Measurements from ENCODE around the gene RBKS.

Gene RBKS

DNA sequence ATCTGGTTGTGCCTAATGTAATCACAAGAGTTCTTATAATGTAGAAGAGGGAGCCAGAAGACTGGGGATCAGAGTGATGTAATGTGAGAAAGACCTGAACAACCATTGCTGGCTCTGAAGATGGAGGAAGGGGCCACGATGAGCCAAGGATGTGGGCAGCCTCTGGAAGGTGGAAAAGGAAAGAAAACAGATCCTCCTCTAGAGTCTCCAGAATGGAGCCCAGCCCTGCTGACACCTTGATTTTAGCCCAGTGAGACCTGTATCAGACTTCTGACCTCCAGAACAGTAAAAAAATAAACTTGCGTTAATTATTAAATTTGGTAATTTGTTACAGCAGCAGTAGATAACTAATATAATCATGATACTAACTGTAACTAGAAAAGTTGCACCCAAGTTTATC lies 3.1 kb downstream of the RBKS start:
- no CpG with 5 or more reads among the region's 2 CpGs for WGBS (ENCODE audit: extremely low coverage, insufficient coverage, insufficient read length)
- no peak overlapping the region for H2AFZ ChIP-seq (ENCODE audit: insufficient read depth, low read length, poor library complexity)

DNA sequence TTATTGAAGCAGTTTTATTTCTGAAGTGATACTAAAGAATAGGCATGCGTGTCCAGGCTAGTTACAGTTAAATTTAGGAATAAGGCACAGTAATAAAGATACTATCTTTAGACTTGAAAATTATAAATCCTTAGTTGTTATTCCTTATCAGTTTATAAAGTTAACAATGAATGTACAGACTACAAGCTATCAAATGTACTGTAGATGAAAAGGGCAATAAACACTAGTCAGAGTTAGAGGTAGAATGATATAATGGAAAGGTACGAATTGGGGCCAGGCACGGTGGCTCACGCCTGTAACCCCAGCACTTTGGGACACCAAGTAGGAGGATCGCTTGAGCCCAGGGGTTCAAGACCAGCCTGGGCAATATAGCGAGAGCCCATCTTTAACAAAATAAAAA lies 3.9 kb downstream of the RBKS start:
- Histone ChIP-seq H3K9me3 (ENCODE audit: insufficient read depth, low read depth, low read length) (no peaks in the 10 kb centered on the region), H2AK5ac (ENCODE audit: low read length) (no peak overlapping the region), H4K91ac (ENCODE audit: low read depth, low read length) (no peak overlapping the region), H3K14ac (ENCODE audit: low read length) (no peak overlapping the region), H3K27me3 (ENCODE audit: insufficient read depth, low read length) (no peaks in the 10 kb centered on the region), H3K4me2 (ENCODE audit: low read length) (no peak overlapping the region), H3K4me3 (ENCODE audit: low read depth, low read length) (no peak overlapping the region), H2BK120ac (ENCODE audit: insufficient read depth, low read length, poor library complexity) (no peak overlapping the region), H4K8ac (ENCODE audit: low read depth, low read length) (no peak overlapping the region), H2BK12ac (ENCODE audit: low read length) (no peak overlapping the region), H2AFZ (ENCODE audit: insufficient read depth, low read length, poor library complexity) (no peak overlapping the region), H3K79me2 (ENCODE audit: control insufficient read depth, insufficient read depth, low read length, poor library complexity) (peaks cover 7% of the 10 kb centered on the region), H3K23ac (ENCODE audit: low read length) (no peak overlapping the region), H3K9ac (ENCODE audit: low read length) (no peak overlapping the region), H2BK5ac (ENCODE audit: low read depth, low read length, poor library complexity) (no peak overlapping the region), H3K4ac (ENCODE audit: low read depth, low read length) (no peak overlapping the region), H3K36me3 (ENCODE audit: control insufficient read depth in 1 of 2, insufficient read depth in 2 of 2, low read length in 2 of 2) (no peaks in the 10 kb centered on the region), H3K27ac (ENCODE audit: low read depth, low read length) (no peak overlapping the region), H3K4me1 (ENCODE audit: control insufficient read depth in 1 of 2, insufficient read depth in 2 of 2, low read length in 2 of 2) (peaks cover 0 to 4% of the 10 kb centered on the region in 2 experiments), H4K12ac (ENCODE audit: low read depth, low read length) (no peak overlapping the region), H3K79me1 (ENCODE audit: low read length) (peaks cover 12% of the 10 kb centered on the region), H3K18ac (ENCODE audit: low read length) (no peak overlapping the region)
- WGBS (ENCODE audit: extremely low coverage, insufficient coverage, insufficient read length), result no CpG with 5 or more reads among the region's 6 CpGs
- no peak for DNase-seq

More for the DNA sequence above, 3.1 kb downstream of the RBKS start:
- no peak overlapping the region for H2AK5ac ChIP-seq (ENCODE audit: low read length)
- no peak overlapping the region for H3K4me3 ChIP-seq (ENCODE audit: low read depth, low read length)
- H4K8ac ChIP-seq (ENCODE audit: low read depth, low read length), result no peak overlapping the region
- H3K79me2 ChIP-seq (ENCODE audit: control insufficient read depth, insufficient read depth, low read length, poor library complexity), result peaks cover 7% of the 10 kb centered on the region
- H3K27ac ChIP-seq (ENCODE audit: low read depth, low read length), result no peak overlapping the region
- no peak overlapping the region for H2BK120ac ChIP-seq (ENCODE audit: insufficient read depth, low read length, poor library complexity)
- no peaks in the 10 kb centered on the region for H3K36me3 ChIP-seq (ENCODE audit: control insufficient read depth in 1 of 2, insufficient read depth in 2 of 2, low read length in 2 of 2)
- peaks cover 12% of the 10 kb centered on the region for H3K79me1 ChIP-seq (ENCODE audit: low read length)
- DNase-seq, result no peak
- peaks cover 0 to 6% of the 10 kb centered on the region in 2 experiments for H3K4me1 ChIP-seq (ENCODE audit: control insufficient read depth in 1 of 2, insufficient read depth in 2 of 2, low read length in 2 of 2)
- H3K14ac ChIP-seq (ENCODE audit: low read length), result no peak overlapping the region
- H2BK12ac ChIP-seq (ENCODE audit: low read length), result no peak overlapping the region
- no peak overlapping the region for H3K9ac ChIP-seq (ENCODE audit: low read length)
- H3K27me3 ChIP-seq (ENCODE audit: insufficient read depth, low read length), result no peaks in the 10 kb centered on the region
- no peak overlapping the region for H3K18ac ChIP-seq (ENCODE audit: low read length)
- H3K4ac ChIP-seq (ENCODE audit: low read depth, low read length), result no peak overlapping the region
- no peak overlapping the region for H4K91ac ChIP-seq (ENCODE audit: low read depth, low read length)
- H2BK5ac ChIP-seq (ENCODE audit: low read depth, low read length, poor library complexity), result no peak overlapping the region
- no peaks in the 10 kb centered on the region for H3K9me3 ChIP-seq (ENCODE audit: insufficient read depth, low read depth, low read length)
- no peak overlapping the region for H3K23ac ChIP-seq (ENCODE audit: low read length)
- H4K12ac ChIP-seq (ENCODE audit: low read depth, low read length), result no peak overlapping the region
- H3K4me2 ChIP-seq (ENCODE audit: low read length), result no peak overlapping the region

DNA sequence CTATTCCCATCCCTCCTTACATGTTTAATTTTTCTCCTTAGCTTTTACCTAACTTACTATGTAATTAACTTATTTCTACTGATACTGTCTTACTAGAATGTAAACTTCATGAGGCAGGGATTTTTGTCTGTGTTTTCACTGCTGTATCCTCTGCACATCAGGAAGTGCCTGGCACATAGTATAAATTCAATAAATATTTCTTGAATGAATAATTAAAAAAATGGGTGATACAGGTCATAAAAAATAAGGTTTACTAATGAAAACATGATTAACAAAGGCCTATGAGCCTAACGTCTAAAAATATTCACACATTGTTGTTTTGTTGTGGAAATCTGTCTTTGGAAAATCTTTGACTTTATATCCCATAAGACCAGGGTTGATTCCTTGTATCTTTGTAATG lies 4.5 kb downstream of the RBKS start:
- Histone ChIP-seq H3K27ac (ENCODE audit: low read depth, low read length) (no peak overlapping the region), H2AFZ (ENCODE audit: insufficient read depth, low read length, poor library complexity) (no peak overlapping the region), H3K79me1 (ENCODE audit: low read length) (peaks cover 6% of the 10 kb centered on the region), H4K12ac (ENCODE audit: low read depth, low read length) (no peak overlapping the region), H3K4ac (ENCODE audit: low read depth, low read length) (no peak overlapping the region), H2BK12ac (ENCODE audit: low read length) (no peak overlapping the region), H3K4me3 (ENCODE audit: low read depth, low read length) (no peak overlapping the region), H3K23ac (ENCODE audit: low read length) (no peak overlapping the region), H3K79me2 (ENCODE audit: control insufficient read depth, insufficient read depth, low read length, poor library complexity) (peaks cover 5% of the 10 kb centered on the region), H4K8ac (ENCODE audit: low read depth, low read length) (no peak overlapping the region), H4K91ac (ENCODE audit: low read depth, low read length) (no peak overlapping the region), H2BK5ac (ENCODE audit: low read depth, low read length, poor library complexity) (no peak overlapping the region), H3K14ac (ENCODE audit: low read length) (no peak overlapping the region), H3K9ac (ENCODE audit: low read length) (no peak overlapping the region), H2BK120ac (ENCODE audit: insufficient read depth, low read length, poor library complexity) (no peak overlapping the region), H3K36me3 (ENCODE audit: control insufficient read depth in 1 of 2, insufficient read depth in 2 of 2, low read length in 2 of 2) (no peaks in the 10 kb centered on the region), H3K9me3 (ENCODE audit: insufficient read depth, low read depth, low read length) (no peaks in the 10 kb centered on the region), H2AK5ac (ENCODE audit: low read length) (no peak overlapping the region), H3K4me2 (ENCODE audit: low read length) (no peak overlapping the region), H3K18ac (ENCODE audit: low read length) (no peak overlapping the region), H3K27me3 (ENCODE audit: insufficient read depth, low read length) (no peaks in the 10 kb centered on the region), H3K4me1 (ENCODE audit: control insufficient read depth in 1 of 2, insufficient read depth in 2 of 2, low read length in 2 of 2) (peaks cover 0 to 2% of the 10 kb centered on the region in 2 experiments)
- DNase-seq, result no peak
- no CpG with 5 or more reads among the region's 1 CpG for WGBS (ENCODE audit: extremely low coverage, insufficient coverage, insufficient read length)

DNA sequence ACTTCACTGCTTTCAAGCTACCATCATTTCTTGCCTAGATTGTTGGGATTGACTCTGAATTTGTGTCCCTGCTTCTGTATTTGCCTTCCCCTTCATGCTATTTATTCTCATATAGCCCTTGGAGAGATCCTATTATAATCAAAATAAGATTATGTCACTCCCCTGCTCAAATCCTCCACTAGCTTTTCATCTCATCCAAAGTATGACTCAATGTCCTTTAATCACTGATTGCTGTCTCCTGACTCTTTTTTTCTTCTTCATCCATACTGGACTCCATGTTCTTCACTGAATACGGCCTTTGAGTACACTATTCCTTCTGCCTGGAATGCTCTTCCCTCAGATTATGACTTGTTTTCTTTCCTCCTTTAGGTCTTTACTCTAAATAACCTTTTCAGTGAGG lies 5.0 kb downstream of the RBKS start:
- no peaks in the 10 kb centered on the region for H3K36me3 ChIP-seq (ENCODE audit: control insufficient read depth in 1 of 2, insufficient read depth in 2 of 2, low read length in 2 of 2)
- H3K79me2 ChIP-seq (ENCODE audit: control insufficient read depth, insufficient read depth, low read length, poor library complexity), result peaks cover 3% of the 10 kb centered on the region
- no peak for DNase-seq
- H3K4me3 ChIP-seq (ENCODE audit: low read depth, low read length), result no peak overlapping the region
- H2AFZ ChIP-seq (ENCODE audit: insufficient read depth, low read length, poor library complexity), result no peak overlapping the region
- no peak overlapping the region for H4K91ac ChIP-seq (ENCODE audit: low read depth, low read length)
- no peak overlapping the region for H3K4me2 ChIP-seq (ENCODE audit: low read length)
- no peak overlapping the region for H3K4ac ChIP-seq (ENCODE audit: low read depth, low read length)
- H4K12ac ChIP-seq (ENCODE audit: low read depth, low read length), result no peak overlapping the region
- no peak overlapping the region for H3K14ac ChIP-seq (ENCODE audit: low read length)
- no CpG with 5 or more reads among the region's 1 CpG for WGBS (ENCODE audit: extremely low coverage, insufficient coverage, insufficient read length)
- H3K27ac ChIP-seq (ENCODE audit: low read depth, low read length), result no peak overlapping the region
- no peak overlapping the region for H2AK5ac ChIP-seq (ENCODE audit: low read length)
- no peaks in the 10 kb centered on the region for H3K27me3 ChIP-seq (ENCODE audit: insufficient read depth, low read length)
- peaks cover 3% of the 10 kb centered on the region for H3K79me1 ChIP-seq (ENCODE audit: low read length)
- H3K4me1 ChIP-seq (ENCODE audit: control insufficient read depth in 1 of 2, insufficient read depth in 2 of 2, low read length in 2 of 2), result peaks cover 0 to 2% of the 10 kb centered on the region in 2 experiments
- no peak overlapping the region for H2BK5ac ChIP-seq (ENCODE audit: low read depth, low read length, poor library complexity)
- no peak overlapping the region for H2BK12ac ChIP-seq (ENCODE audit: low read length)
- H3K9ac ChIP-seq (ENCODE audit: low read length), result no peak overlapping the region
- no peaks in the 10 kb centered on the region for H3K9me3 ChIP-seq (ENCODE audit: insufficient read depth, low read depth, low read length)
- H2BK120ac ChIP-seq (ENCODE audit: insufficient read depth, low read length, poor library complexity), result no peak overlapping the region
- no peak overlapping the region for H3K18ac ChIP-seq (ENCODE audit: low read length)
- no peak overlapping the region for H3K23ac ChIP-seq (ENCODE audit: low read length)
- H4K8ac ChIP-seq (ENCODE audit: low read depth, low read length), result no peak overlapping the region

Measured in trophoblast cell (in vitro differentiated cells and primary cell).